Fibroblast of villous mesenchyme (primary cell): ENCODE results near the gene PPP2R2D. TPM values are rescaled to one million over a fixed set of nuclear protein-coding genes. Genes with fewer than 3 reads are reported as not detected.

ENCODE experiments used
- DNase-seq: peaks from one replicate; pipeline ENCODE4 v3.0.0-alpha.2; 2010; ENCODE audit warnings: low read depth
- H3K4me3 ChIP-seq: 2 replicates; pipeline ENCODE4 v1.5.1; 2011; ENCODE audit warnings: low read depth, mild to moderate bottlenecking, low read length
- CTCF ChIP-seq: IDR thresholded peaks from 2 replicates; pipeline ENCODE4 v1.5.1; 2012; ENCODE audit warnings: low read depth, mild to moderate bottlenecking, low read length; ENCODE audit not compliant: insufficient read depth
- total RNA-seq: library from RNA; depleted of rRNA; stranded (reverse); fragments of >200 nt; gene quantifications from 2 replicates; pipeline ENCODE4 v1.2.3, GENCODE V29; 2012

PPP2R2D gene
- total RNA-seq, 1 donor: 30.7 TPM

- no peak for DNase-seq
- no peak overlapping the region for H3K4me3 ChIP-seq
- TF ChIP-seq CTCF: no peak
These were observed 78.0 kb downstream of the PPP2R2D start for GRCh38 chr10:131978851-131979250.

GRCh38 chr10:131979336-131979735, 78.5 kb downstream of the PPP2R2D start:
- H3K4me3 ChIP-seq: peak overlapping the region; percentile 86
- TF ChIP-seq CTCF: no peak
- no peak for DNase-seq

- peak overlapping the region; percentile 86 for H3K4me3 ChIP-seq
- peak; percentile 76 for DNase-seq
- no peak for TF ChIP-seq CTCF
These were observed 79.0 kb downstream of the PPP2R2D start for GRCh38 chr10:131979821-131980270.

- TF ChIP-seq CTCF: no peak
- H3K4me3 ChIP-seq: peak overlapping the region; percentile 86
- DNase-seq: no peak
These were observed 79.5 kb downstream of the PPP2R2D start for GRCh38 chr10:131980321-131980720.

GRCh38 chr10:131980761-131981428, 80.1 kb downstream of the PPP2R2D start:
- peak; percentile 19 for DNase-seq
- TF ChIP-seq CTCF: peak; percentile 16
- peak overlapping the region; percentile 86 for H3K4me3 ChIP-seq

- peak within 1 kb of the TSS; percentile 86 for H3K4me3 ChIP-seq
- TF ChIP-seq CTCF: no peak
- peak; percentile 96 for DNase-seq
These were observed 80.8 kb downstream of the PPP2R2D start, which contains the start of gene BNIP3 for GRCh38 chr10:131981429-131982184. Gene BNIP3, minus strand, starts transcription at chr10:131981923. Its CDS starts 117 bp downstream, at chr10:131981806.
